Thyroid gland (tissue), 4 donors: ENCODE measurements around the gene SHISA9. TPM values are rescaled to one million over a fixed set of nuclear protein-coding genes. Genes with fewer than 3 reads are reported as not detected.

Source experiments
- DNase-seq, 2 donors: peaks; one replicate each; pipeline ENCODE4 v3.0.0-alpha.2; 2019
- H3K27ac ChIP-seq, 3 donors: fragments of 200-600 bp; sonication (generic); 1 replicate in 2 of 3; 2 replicates in 1 of 3; pipeline ENCODE4 v1.5.1; 2016 to 2019; ENCODE audit warnings: mild to moderate bottlenecking in 1 of 3, moderate library complexity in 1 of 3
- H3K27me3 ChIP-seq: fragments of 200-600 bp; sonication (generic); one replicate; pipeline ENCODE4 v1.5.1; 2019
- H3K36me3 ChIP-seq, 2 donors: fragments of 200-600 bp; sonication (generic); one replicate each; pipeline ENCODE4 v1.5.1; 2016 to 2019
- H3K4me1 ChIP-seq, 2 donors: fragments of 200-600 bp; sonication (generic); one replicate each; pipeline ENCODE4 v1.5.1; 2017 to 2019
- H3K4me3 ChIP-seq, 3 donors: fragments of 200-600 bp; sonication (generic); replicated peaks in 1 of 3; 1 replicate in 2 of 3; 2 replicates in 1 of 3; pipeline ENCODE4 v1.5.1; 2016; ENCODE audit warnings: mild to moderate bottlenecking in 1 of 3
- H3K9me3 ChIP-seq: fragments of 200-600 bp; sonication (generic); one replicate; pipeline ENCODE4 v1.5.1; 2017
- POLR2A ChIP-seq, 2 donors: fragments of 450-650 bp; IDR thresholded peaks; one replicate each; pipeline ENCODE4 v1.6.1; 2017; ENCODE audit warnings: antibody characterized with exemption in 2 of 2, mild to moderate bottlenecking in 2 of 2, moderate library complexity in 1 of 2
- WGBS, 2 donors: methylation state at CpG; one replicate each; pipeline ENCODE4 v1.1.5; 2017; 5-methylcytosine and 5-hydroxymethylcytosine counted together
- intact Hi-C: fragments of 100-400 bp; cut with DNase I; formaldehyde crosslinking; loops from one replicate; pipeline ENCODE4 v1.15.1; 2023
- total RNA-seq, 4 donors: library from RNA; depleted of rRNA; stranded (reverse); fragments of >200 nt; gene quantifications; one replicate each; pipeline ENCODE4 v1.2.3, GENCODE V29; 2016
- TF ChIP-seq, protein P1 (sequence below), 6 experiments: fragments of 200-600 bp in 3 of 6; fragments of 450-650 bp in 3 of 6; sonication (generic) in 3 of 6; IDR thresholded peaks; one replicate each; pipeline ENCODE4 v1.5.1; 2016 to 2019; ENCODE audit warnings: antibody characterized with exemption in 6 of 6, mild to moderate bottlenecking in 2 of 6, inconsistent platforms in 1 of 6, moderate library complexity in 1 of 6

The SHISA9 gene
- total RNA-seq, 4 donors from 2014 or later: 0.11 to 0.34 (median 0.28) TPM

DNA sequence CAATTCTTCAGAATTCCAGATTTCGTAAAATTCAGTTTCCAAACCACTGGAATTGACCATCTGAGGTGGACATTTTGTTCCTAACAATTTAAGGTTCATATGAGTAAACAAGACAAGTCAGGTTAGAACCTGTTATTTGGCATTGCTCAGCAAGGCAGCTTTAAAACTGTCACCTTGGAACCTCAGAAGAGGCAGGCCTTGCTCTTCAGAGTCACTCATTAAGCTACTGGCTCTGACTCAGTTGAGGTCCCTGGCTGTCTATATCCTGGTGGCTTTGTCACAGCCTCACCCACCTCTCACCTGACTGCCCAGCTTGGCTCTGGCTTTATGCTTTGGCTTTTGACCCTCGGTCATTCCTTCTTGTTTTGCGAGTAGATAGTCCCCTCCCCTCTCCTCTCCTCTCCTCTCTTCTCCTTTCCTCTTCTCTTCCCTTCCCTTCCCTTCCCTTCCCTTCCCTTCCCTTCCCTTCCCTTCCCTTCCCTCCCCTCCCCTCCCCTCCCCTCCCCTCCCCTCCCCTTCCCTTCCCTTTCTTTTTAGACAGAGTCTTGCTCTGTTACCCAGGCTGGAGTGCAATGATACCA is 238.4 kb downstream of the SHISA9 start:
- whole genome bisulfite sequencing, 2 donors: 74 to 79% methylated on average over 3 of the region's 3 CpGs
- H3K4me3 ChIP-seq: no peak overlapping the region
- H3K27me3 ChIP-seq: no peaks in the 10 kb centered on the region
- no peaks in the 10 kb centered on the region for H3K36me3 ChIP-seq
- no peak for DNase-seq
- H3K27ac ChIP-seq: no peak overlapping the region
- intact Hi-C loops: no loop called here
- H3K9me3 ChIP-seq: no peaks in the 10 kb centered on the region
- H3K4me1 ChIP-seq: no peaks in the 10 kb centered on the region
- TF ChIP-seq POLR2A (IDR thresholded peaks at IDR 0.05): no peak
- TF ChIP-seq, protein P1, sequence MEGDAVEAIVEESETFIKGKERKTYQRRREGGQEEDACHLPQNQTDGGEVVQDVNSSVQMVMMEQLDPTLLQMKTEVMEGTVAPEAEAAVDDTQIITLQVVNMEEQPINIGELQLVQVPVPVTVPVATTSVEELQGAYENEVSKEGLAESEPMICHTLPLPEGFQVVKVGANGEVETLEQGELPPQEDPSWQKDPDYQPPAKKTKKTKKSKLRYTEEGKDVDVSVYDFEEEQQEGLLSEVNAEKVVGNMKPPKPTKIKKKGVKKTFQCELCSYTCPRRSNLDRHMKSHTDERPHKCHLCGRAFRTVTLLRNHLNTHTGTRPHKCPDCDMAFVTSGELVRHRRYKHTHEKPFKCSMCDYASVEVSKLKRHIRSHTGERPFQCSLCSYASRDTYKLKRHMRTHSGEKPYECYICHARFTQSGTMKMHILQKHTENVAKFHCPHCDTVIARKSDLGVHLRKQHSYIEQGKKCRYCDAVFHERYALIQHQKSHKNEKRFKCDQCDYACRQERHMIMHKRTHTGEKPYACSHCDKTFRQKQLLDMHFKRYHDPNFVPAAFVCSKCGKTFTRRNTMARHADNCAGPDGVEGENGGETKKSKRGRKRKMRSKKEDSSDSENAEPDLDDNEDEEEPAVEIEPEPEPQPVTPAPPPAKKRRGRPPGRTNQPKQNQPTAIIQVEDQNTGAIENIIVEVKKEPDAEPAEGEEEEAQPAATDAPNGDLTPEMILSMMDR (IDR thresholded peaks at IDR 0.05): no peak

DNA sequence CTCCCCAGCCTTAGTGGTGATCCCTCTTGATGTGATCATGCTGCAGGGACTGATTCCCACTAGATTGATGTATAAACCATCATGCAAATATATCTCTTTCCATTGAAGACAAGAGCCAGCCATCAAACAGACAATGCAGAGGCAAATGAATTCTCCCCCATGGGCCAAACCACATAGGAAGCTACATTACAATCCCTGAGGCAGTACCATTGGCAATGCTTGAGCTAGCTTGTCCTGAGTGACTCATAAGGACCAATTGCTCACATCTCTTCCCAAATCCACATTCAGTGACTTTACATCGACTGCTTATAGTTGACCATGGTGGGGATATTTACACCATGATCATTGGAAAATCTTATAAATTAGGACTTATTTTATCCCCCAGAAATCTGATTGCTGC is 242.2 kb downstream of the SHISA9 start:
- TF ChIP-seq, protein P1 (IDR thresholded peaks at IDR 0.05): no peak
- no peak for TF ChIP-seq POLR2A (IDR thresholded peaks at IDR 0.05)
- H3K4me3 ChIP-seq: no peak overlapping the region
- DNase-seq: no peak
- H3K36me3 ChIP-seq: no peaks in the 10 kb centered on the region
- no peak overlapping the region for H3K27ac ChIP-seq
- intact Hi-C loops: no loop called here
- no peaks in the 10 kb centered on the region for H3K27me3 ChIP-seq
- no peaks in the 10 kb centered on the region for H3K4me1 ChIP-seq
- 90 to 96% methylated on average over 1 of the region's 1 CpG for WGBS, 2 donors
- no peaks in the 10 kb centered on the region for H3K9me3 ChIP-seq

DNA sequence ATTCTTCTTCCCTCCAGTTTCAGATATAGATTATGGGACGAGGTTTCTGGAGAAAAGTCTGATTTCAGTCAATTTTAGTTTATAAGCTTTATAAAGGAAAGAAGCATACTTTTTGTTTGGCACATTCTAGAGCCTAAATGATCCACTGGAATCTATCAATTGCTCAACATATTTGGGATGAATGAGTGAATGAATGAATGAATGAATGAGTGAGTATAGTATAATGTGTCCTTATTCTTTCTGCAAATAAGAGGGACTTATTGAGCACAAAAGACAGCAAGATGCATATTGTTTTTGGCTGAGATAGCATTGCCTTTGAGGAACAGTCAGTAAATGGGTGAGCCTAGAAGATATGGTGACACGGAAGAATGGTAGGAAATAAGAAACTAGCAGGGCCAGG is 245.4 kb downstream of the SHISA9 start:
- no peak for TF ChIP-seq POLR2A (IDR thresholded peaks at IDR 0.05)
- TF ChIP-seq, protein P1 (IDR thresholded peaks at IDR 0.05): no peak
- no peak for DNase-seq
- Histone ChIP-seq H3K27me3 (no peaks in the 10 kb centered on the region), H3K27ac (no peak overlapping the region), H3K9me3 (no peaks in the 10 kb centered on the region), H3K4me1 (no peaks in the 10 kb centered on the region), H3K36me3 (no peaks in the 10 kb centered on the region), H3K4me3 (no peak overlapping the region)
- intact Hi-C loops: no loop called here
- 69 to 74% methylated on average over 2 of the region's 2 CpGs for WGBS, 2 donors

DNA sequence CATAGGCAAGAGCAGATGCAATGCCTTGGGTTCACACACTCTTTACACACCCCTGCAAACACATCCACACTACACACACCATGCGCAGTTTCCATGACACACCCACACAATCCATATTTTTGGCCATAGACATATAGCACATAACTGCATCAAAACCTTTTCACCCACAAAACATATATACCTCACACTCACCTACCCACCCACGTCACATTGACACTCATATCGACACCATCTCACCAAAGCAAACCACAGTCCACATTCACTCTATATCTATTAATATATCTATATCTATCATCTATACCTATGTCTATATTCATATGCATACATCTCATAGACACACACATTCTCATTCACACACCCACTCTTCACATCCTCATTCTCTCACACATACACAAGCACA is 246.9 kb downstream of the SHISA9 start:
- intact Hi-C loops: no loop called here
- WGBS, 2 donors: 86 to 94% methylated on average over 3 of the region's 3 CpGs
- no peak for DNase-seq

DNA sequence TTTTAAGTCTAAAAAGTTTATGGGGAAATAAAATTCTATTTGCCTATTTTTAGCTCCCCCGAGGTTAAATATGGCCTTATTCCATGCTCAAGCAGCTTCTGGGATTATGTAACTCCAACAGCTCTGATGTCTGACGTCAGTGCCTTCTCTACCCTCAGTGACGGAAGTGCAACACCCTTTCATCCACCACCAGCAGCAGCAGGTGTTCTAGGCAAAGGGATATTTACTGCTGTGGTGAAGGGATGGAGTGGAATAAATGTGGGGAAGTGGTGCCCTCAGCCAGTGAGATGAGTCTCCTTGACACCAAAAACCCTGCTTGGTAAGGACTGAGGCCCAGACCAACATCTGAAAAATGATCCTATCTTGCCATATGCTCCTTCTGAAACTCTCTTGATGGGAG is 247.4 kb downstream of the SHISA9 start:
- no peak for DNase-seq
- WGBS, 2 donors: 66 to 67% methylated on average over 3 of the region's 3 CpGs

More for the DNA sequence above, 246.9 kb downstream of the SHISA9 start:
- Histone ChIP-seq H3K4me1 (no peaks in the 10 kb centered on the region), H3K9me3 (no peaks in the 10 kb centered on the region), H3K4me3 (no peak overlapping the region), H3K27ac (no peak overlapping the region), H3K36me3 (no peaks in the 10 kb centered on the region), H3K27me3 (no peaks in the 10 kb centered on the region)
- TF ChIP-seq, protein P1 (IDR thresholded peaks at IDR 0.05): no peak
- TF ChIP-seq POLR2A (IDR thresholded peaks at IDR 0.05): no peak

More for the DNA sequence above, 247.4 kb downstream of the SHISA9 start:
- Histone ChIP-seq H3K36me3 (no peaks in the 10 kb centered on the region), H3K9me3 (no peaks in the 10 kb centered on the region), H3K27ac (no peak overlapping the region), H3K27me3 (no peaks in the 10 kb centered on the region), H3K4me3 (no peak overlapping the region), H3K4me1 (no peaks in the 10 kb centered on the region)
- intact Hi-C loops: no loop called here
- TF ChIP-seq POLR2A (IDR thresholded peaks at IDR 0.05): no peak
- TF ChIP-seq, protein P1 (IDR thresholded peaks at IDR 0.05): no peak
